Hematopoietic multipotent progenitor cell treated with erythropoietin and hydrocortisone succinate and interleukin-3 and kit ligand, for 4 days (in vitro differentiated cells): ENCODE data around the gene TEX38.
A peak's percentile ranks its signal among the peaks of the same experiment; 100 is the strongest.
"Not testable (repeated sequence)": the region's sequence is repeated elsewhere in the genome, so short reads cannot be mapped to it uniquely, and the experiment has no call there.

Source experiments
- DNase-seq: peaks from one replicate; pipeline ENCODE4 v3.0.0-alpha.2; 2015

The TEX38 gene

GRCh38 chr1:46671554-46671953, at the start of gene TEX38:
Gene TEX38, plus strand, starts transcription at chr1:46671854. Its CDS starts 81 bp downstream, at chr1:46671935.
- DNase-seq, result no peak

- DNase-seq, result no peak
Measured at GRCh38 chr1:46621930-46622329, 49.7 kb upstream of the TEX38 start.

- DNase-seq, result peak; percentile 59
Measured at GRCh38 chr1:46622344-46622743, 49.3 kb upstream of the TEX38 start.

GRCh38 chr1:46623743-46624644, 47.7 kb upstream of the TEX38 start:
- DNase-seq, result peak; percentile 58

- no peak for DNase-seq
Measured at GRCh38 chr1:46630719-46631118, 40.9 kb upstream of the TEX38 start.

GRCh38 chr1:46635205-46635604, 36.4 kb upstream of the TEX38 start:
- DNase-seq, result no peak

GRCh38 chr1:46637444-46638083, 34.1 kb upstream of the TEX38 start:
- DNase-seq, result no peak

GRCh38 chr1:46638921-46639320, 32.7 kb upstream of the TEX38 start:
- no peak for DNase-seq

- no peak for DNase-seq
Measured at GRCh38 chr1:46639547-46639946, 32.1 kb upstream of the TEX38 start.

GRCh38 chr1:46642115-46642680, 29.5 kb upstream of the TEX38 start:
- DNase-seq, result peak; percentile 69

GRCh38 chr1:46643368-46643775, 28.3 kb upstream of the TEX38 start:
- no peak for DNase-seq

GRCh38 chr1:46645815-46646214, 25.8 kb upstream of the TEX38 start:
- no peak for DNase-seq

- DNase-seq, result no peak
Measured at GRCh38 chr1:46646331-46646730, 25.3 kb upstream of the TEX38 start.

- no peak for DNase-seq
Measured at GRCh38 chr1:46646844-46647243, 24.8 kb upstream of the TEX38 start.

- DNase-seq, result no peak
Measured at GRCh38 chr1:46647611-46648010, 24.0 kb upstream of the TEX38 start.

GRCh38 chr1:46649764-46650163, 21.9 kb upstream of the TEX38 start:
- DNase-seq, result no peak

GRCh38 chr1:46650491-46650890, 21.2 kb upstream of the TEX38 start:
- DNase-seq, result no peak

GRCh38 chr1:46651152-46651551, 20.5 kb upstream of the TEX38 start:
- DNase-seq, result not testable (repeated sequence)

- peak; percentile 41 for DNase-seq
Measured at GRCh38 chr1:46652321-46653100, 19.1 kb upstream of the TEX38 start.

GRCh38 chr1:46653405-46653958, 18.2 kb upstream of the TEX38 start:
- no peak for DNase-seq

GRCh38 chr1:46654012-46654411, 17.6 kb upstream of the TEX38 start:
- DNase-seq, result no peak

GRCh38 chr1:46654698-46655097, 17.0 kb upstream of the TEX38 start:
- DNase-seq, result not testable (repeated sequence)

- no peak for DNase-seq
Measured at GRCh38 chr1:46655848-46656247, 15.8 kb upstream of the TEX38 start.
